B cell (primary cell): Measurements from ENCODE around the gene RGS7. TPM values are rescaled to one million over a fixed set of nuclear protein-coding genes. Genes with fewer than 3 reads are reported as not detected.

ENCODE experiments used
- ATAC-seq: fragments of 200-7000 bp; cut with Tn5 transposase; one replicate; pipeline ENCODE4 v1.10.0; 2021; ENCODE audit warnings: low read depth, mild to moderate bottlenecking, moderate number of reproducible peaks, moderate library complexity
- CTCF ChIA-PET: fragments of 350-600 bp; sonication (Branson Sonifier 250); formaldehyde crosslinking; loops from one replicate; lab custom pipeline; 2021; ENCODE audit warnings: antibody characterized with exemption, inconsistent platforms; lab: Charles Lee
- POLR2A ChIA-PET: fragments of 350-600 bp; sonication (Branson Sonifier 250); formaldehyde crosslinking; loops from one replicate; lab custom pipeline; 2021; ENCODE audit warnings: antibody characterized with exemption; lab: Charles Lee
- DNase-seq: peaks from one replicate; pipeline ENCODE4 v3.0.0; 2013
- H2AFZ ChIP-seq: 2 replicates; pipeline ENCODE4 v1.6.1; 2012; ENCODE audit warnings: mild to moderate bottlenecking, low read depth, low read length; ENCODE audit not compliant: insufficient read depth, poor library complexity, severe bottlenecking
- H3K27ac ChIP-seq, 2 donors: 1 replicate in 1 of 2; 2 replicates in 1 of 2; pipeline ENCODE4 v1.5.1; 2012 to 2013; ENCODE audit warnings: low read length in 2 of 2, mild to moderate bottlenecking in 2 of 2, moderate library complexity in 1 of 2
- H3K27me3 ChIP-seq, 4 experiments: fragments of 200-600 bp in 1 of 4; sonication (generic) in 1 of 4; replicated peaks in 1 of 4; 1 replicate in 2 of 4; 2 replicates in 2 of 4; pipeline versions ENCODE4 v1.6.1 to v1.7.0; 2013 to 2016; ENCODE audit warnings: low read length in 3 of 4, mild to moderate bottlenecking in 2 of 4, mixed read lengths in 1 of 4, moderate library complexity in 1 of 4; ENCODE audit not compliant: insufficient read depth in 4 of 4, control insufficient read depth in 3 of 4; ENCODE audit errors: control extremely low read depth in 1 of 4
- H3K36me3 ChIP-seq, 2 experiments: replicated peaks in 1 of 2; 1 replicate in 1 of 2; 2 replicates in 1 of 2; pipeline versions ENCODE4 v1.6.1 to v1.7.1; 2013; ENCODE audit warnings: low read length in 1 of 2; ENCODE audit not compliant: insufficient read depth in 2 of 2, control insufficient read depth in 1 of 2; ENCODE audit errors: control extremely low read depth in 1 of 2, extremely low read depth in 1 of 2
- H3K4me1 ChIP-seq, 2 donors: fragments of 200-600 bp in 1 of 2; sonication (generic) in 1 of 2; 1 replicate in 1 of 2; 2 replicates in 1 of 2; pipeline versions ENCODE4 v1.5.1 to v1.6.1; 2013 to 2017; ENCODE audit warnings: low read length in 2 of 2; ENCODE audit not compliant: control insufficient read depth in 2 of 2, insufficient read depth in 2 of 2
- H3K4me2 ChIP-seq: replicated peaks from 2 replicates; pipeline ENCODE3; 2012; ENCODE audit warnings: mild to moderate bottlenecking, low read depth, low read length; ENCODE audit not compliant: poor library complexity, severe bottlenecking
- H3K4me3 ChIP-seq, 5 experiments: fragments of 200-600 bp in 1 of 5; sonication (generic) in 1 of 5; 1 replicate in 3 of 5; 2 replicates in 2 of 5; pipeline versions ENCODE4 v1.5.1 to v1.7.0; 2011 to 2016; ENCODE audit warnings: low read length in 4 of 5, mild to moderate bottlenecking in 4 of 5, low read depth in 2 of 5, control low read depth in 1 of 5, moderate library complexity in 1 of 5; ENCODE audit not compliant: insufficient read depth in 1 of 5; ENCODE audit errors: control extremely low read depth in 1 of 5, extremely low read depth in 1 of 5
- H3K79me2 ChIP-seq: fragments of 200-600 bp; sonication (generic); one replicate; pipeline ENCODE4 v1.6.0; 2016; ENCODE audit warnings: low read length; ENCODE audit not compliant: control insufficient read depth, insufficient read depth
- H3K9ac ChIP-seq: fragments of 200-600 bp; sonication (generic); 2 replicates; pipeline ENCODE4 v1.6.1; 2017; ENCODE audit warnings: mild to moderate bottlenecking, low read length, moderate library complexity
- H3K9me3 ChIP-seq, 3 donors: one replicate each; pipeline versions ENCODE4 v1.6.1 to v1.7.1; 2013; ENCODE audit warnings: low read length in 2 of 3; ENCODE audit not compliant: control insufficient read depth in 2 of 3, insufficient read depth in 1 of 3; ENCODE audit errors: control extremely low read depth in 1 of 3
- H4K20me1 ChIP-seq: 2 replicates; pipeline ENCODE4 v1.6.0; 2012; ENCODE audit warnings: mild to moderate bottlenecking, low read length; ENCODE audit not compliant: insufficient read depth, control insufficient read depth, poor library complexity, severe bottlenecking
- H3K27ac Mint-ChIP-seq: one replicate; pipeline ENCODE4 v1.8.0; 2021; ENCODE audit warnings: mixed read lengths
- H3K27me3 Mint-ChIP-seq: one replicate; pipeline ENCODE4 v1.8.0; 2021; ENCODE audit warnings: mixed read lengths
- H3K4me1 Mint-ChIP-seq: one replicate; pipeline ENCODE4 v1.8.0; 2021; ENCODE audit warnings: mixed read lengths
- H3K4me3 Mint-ChIP-seq: one replicate; pipeline ENCODE4 v1.8.0; 2021; ENCODE audit warnings: mixed read lengths
- H3K9me3 Mint-ChIP-seq: one replicate; pipeline ENCODE4 v1.8.0; 2022; ENCODE audit warnings: mixed read lengths; ENCODE audit not compliant: insufficient read depth
- CTCF ChIP-seq: fragments of 200-600 bp; IDR thresholded peaks from one replicate; pipeline ENCODE4 v1.8.0; 2022; ENCODE audit warnings: antibody characterized with exemption, mild to moderate bottlenecking
- EZH2 ChIP-seq: IDR thresholded peaks from 2 replicates; pipeline ENCODE4 v1.6.1; 2012; ENCODE audit warnings: borderline replicate concordance, low read depth, mild to moderate bottlenecking, moderate library complexity, low read length; ENCODE audit not compliant: insufficient read depth, poor library complexity, severe bottlenecking
- WGBS: methylation state at CpG from one replicate; pipeline ENCODE4 v1.1.5; 2013; ENCODE audit warnings: missing lambda C conversion rate; ENCODE audit not compliant: insufficient coverage; 5-methylcytosine and 5-hydroxymethylcytosine counted together
- intact Hi-C: fragments of 100-400 bp; cut with micrococcal nuclease; formaldehyde crosslinking; loops from one replicate; pipeline ENCODE4 v1.10.0; 2022
- polyA plus RNA-seq: library from polyadenylated mRNA; depleted of rRNA; stranded (reverse); fragments of >200 nt; gene quantifications from 2 replicates; pipeline ENCODE4 v1.2.3, GENCODE V29; 2012
- total RNA-seq, 2 donors: library from RNA; stranded (reverse); fragments of 120-200 nt in 1 of 2; gene quantifications; 1 replicate in 1 of 2; 2 replicates in 1 of 2; pipeline versions ENCODE4 v1.2.3 to v1.2.4, GENCODE V29; 2013 to 2022

The RGS7 gene
- total and polyA plus RNA-seq, 2 donors (not counting 1 experiment from before 2014, with no cell fraction given): 0.15 to 1.8 TPM

- Histone ChIP-seq H3K9ac (no peak overlapping the region), H3K27ac (no peak overlapping the region), H2AFZ (no peak overlapping the region), H3K4me3 (no peak overlapping the region), H3K79me2 (no peaks in the 10 kb centered on the region), H3K4me1 (no peaks in the 10 kb centered on the region), H4K20me1 (no peaks in the 10 kb centered on the region), H3K27me3 (no peaks in the 10 kb centered on the region), H3K4me2 (no peak overlapping the region), H3K9me3 (no peaks in the 10 kb centered on the region), H3K36me3 (no peaks in the 10 kb centered on the region)
- WGBS: no CpG with 5 or more reads among the region's 5 CpGs
- Mint-ChIP-seq H3K27me3 (no peaks in the 10 kb centered on the region), H3K9me3 (peaks cover 2% of the 10 kb centered on the region), H3K4me1 (no peaks in the 10 kb centered on the region), H3K27ac (no peak overlapping the region), H3K4me3 (no peak overlapping the region)
- CTCF ChIA-PET: no interaction called here
- ATAC-seq (no peak), DNase-seq (no peak)
- intact Hi-C loops: no loop called here
- TF ChIP-seq EZH2 (no peak), CTCF (no peak)
- POLR2A ChIA-PET: no interaction called here
Measured at GRCh38 chr1:240987928-240988327, 369.1 kb downstream of the RGS7 start.

- Histone ChIP-seq H3K36me3 (no peaks in the 10 kb centered on the region), H3K9ac (no peak overlapping the region), H3K4me2 (no peak overlapping the region), H3K4me3 (no peak overlapping the region), H3K79me2 (no peaks in the 10 kb centered on the region), H3K27me3 (no peaks in the 10 kb centered on the region), H3K27ac (no peak overlapping the region), H3K4me1 (no peaks in the 10 kb centered on the region), H3K9me3 (no peaks in the 10 kb centered on the region), H2AFZ (no peak overlapping the region), H4K20me1 (no peaks in the 10 kb centered on the region)
- no peaks in the 10 kb centered on the region for H3K4me1 Mint-ChIP-seq
- no peak overlapping the region for H3K27ac Mint-ChIP-seq
- no peak for ATAC-seq
- no peaks in the 10 kb centered on the region for H3K27me3 Mint-ChIP-seq
- intact Hi-C loops: no loop called here
- peaks cover 2% of the 10 kb centered on the region for H3K9me3 Mint-ChIP-seq
- ChIA-PET CTCF (no interaction called here), POLR2A (no interaction called here)
- no peak for DNase-seq
- H3K4me3 Mint-ChIP-seq: no peak overlapping the region
- WGBS: no CpG with 5 or more reads among the region's 5 CpGs
- no peak for TF ChIP-seq EZH2
- TF ChIP-seq CTCF: no peak
Measured at GRCh38 chr1:240985081-240985480, 371.9 kb downstream of the RGS7 start.
